Fibroblast of skin of right biceps (primary cell): ENCODE measurements around the gene TXNRD3.

Source experiments
- DNase-seq: peaks from one replicate; pipeline ENCODE4 v3.0.0-alpha.2; 2013

Gene TXNRD3

DNA sequence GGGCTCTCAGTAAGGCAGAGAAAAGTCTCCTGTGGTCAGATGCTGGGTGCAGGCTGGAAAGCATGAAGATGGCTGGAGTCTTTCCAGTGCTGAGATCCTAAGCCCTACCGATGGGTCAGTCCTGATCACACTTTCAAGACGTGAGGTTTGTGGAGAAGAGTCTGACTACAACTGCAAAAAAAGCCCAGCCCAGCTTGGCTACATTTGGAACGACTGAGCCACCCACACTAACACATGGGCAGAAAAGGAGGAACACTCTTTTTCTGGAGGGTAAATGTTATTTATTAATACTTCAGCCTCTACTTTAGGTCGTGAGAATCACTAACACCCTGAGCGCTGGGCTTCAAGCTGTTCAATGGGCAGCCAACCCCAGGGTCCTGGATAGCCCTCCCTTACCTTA is 74.2 kb downstream of the TXNRD3 start:
- no peak for DNase-seq

DNA sequence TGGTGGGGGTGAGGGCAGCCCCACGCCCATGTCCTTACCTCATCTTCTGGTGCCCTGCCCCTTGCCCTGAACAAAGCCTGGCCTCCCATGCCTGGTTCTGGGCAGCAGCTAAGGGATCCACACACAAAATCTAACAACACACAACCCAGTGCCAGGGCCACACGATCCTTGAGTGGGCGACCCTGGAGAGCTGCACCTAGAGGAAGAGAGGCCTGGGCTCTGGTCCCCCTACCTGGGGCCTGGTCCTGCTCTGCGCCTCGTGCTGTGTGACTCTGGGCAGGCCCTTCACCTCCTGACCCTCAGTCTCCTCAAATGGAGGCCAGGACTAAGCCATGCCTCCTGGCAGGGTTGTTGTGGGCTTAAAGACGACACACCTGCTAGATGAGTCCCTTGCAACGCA is 76.2 kb downstream of the TXNRD3 start:
- DNase-seq: no peak

DNA sequence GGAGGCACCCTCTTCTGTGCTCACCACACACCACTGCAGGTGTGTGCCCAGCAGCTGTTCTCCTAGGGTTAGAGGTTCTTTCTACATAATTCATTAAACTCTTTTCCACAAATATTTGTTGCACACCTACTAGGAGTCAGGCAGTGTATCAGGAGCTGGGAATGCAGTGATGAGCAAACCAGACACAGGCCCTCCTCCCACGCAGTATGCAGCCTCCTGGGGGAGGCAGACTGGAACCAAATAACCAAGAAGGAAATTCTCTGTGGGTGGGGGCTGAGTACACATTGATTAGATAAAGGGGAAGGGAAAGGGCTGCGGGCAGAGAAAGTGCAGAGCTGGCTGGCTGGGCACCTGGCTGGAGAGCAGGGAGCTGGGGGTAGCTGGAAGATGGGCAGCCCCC is 77.7 kb downstream of the TXNRD3 start:
- no peak for DNase-seq

DNA sequence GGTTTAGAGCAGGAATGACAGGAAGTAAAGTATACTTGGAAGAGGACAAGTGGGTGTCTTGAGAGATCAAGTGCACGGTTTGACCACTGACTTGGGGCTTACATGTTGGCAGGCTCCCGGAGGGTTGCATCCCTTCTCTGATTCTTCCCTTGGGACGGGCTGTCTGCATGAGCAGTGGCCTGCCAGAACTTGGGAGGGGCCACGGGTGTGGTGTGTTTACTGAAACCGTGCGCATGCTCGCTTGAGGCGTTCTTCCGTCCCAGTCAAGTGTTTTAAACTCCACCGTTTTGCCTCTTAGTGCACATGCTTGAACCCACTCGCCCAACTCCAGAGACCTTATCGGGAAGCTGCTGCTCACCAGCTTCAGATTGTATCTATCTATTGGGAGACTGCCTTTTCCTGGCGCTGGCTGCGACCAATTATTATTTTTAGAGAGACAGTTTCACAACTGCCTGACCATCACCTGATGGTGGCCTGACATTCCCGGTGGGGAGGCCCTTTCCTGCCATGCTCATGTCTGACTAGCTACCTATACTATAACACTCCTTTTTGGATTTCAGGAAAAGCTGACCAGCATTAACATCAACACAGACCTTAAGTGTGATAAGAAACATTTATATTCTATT is 81.3 kb downstream of the TXNRD3 start:
- DNase-seq: no peak

DNA sequence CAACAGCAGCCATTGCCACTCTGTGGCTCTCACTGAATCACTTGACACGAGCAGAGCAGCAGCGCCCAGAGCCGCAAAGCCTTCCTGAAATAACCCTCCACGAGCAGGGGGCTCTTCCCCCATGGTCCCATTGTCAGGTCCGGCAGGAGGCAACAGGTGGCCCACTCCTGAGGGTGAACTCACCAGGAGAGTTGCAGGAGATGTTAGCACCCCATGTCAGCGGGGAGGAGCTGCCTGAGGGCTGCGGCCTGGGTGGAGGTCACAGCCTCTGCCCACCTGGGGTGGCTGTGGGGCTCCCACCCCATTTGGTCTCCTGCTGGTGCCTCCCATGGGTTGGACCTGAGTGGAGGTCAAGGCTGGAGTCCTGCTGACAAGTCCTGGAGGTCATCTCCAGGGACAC is 83.8 kb downstream of the TXNRD3 start:
- DNase-seq: no peak

DNA sequence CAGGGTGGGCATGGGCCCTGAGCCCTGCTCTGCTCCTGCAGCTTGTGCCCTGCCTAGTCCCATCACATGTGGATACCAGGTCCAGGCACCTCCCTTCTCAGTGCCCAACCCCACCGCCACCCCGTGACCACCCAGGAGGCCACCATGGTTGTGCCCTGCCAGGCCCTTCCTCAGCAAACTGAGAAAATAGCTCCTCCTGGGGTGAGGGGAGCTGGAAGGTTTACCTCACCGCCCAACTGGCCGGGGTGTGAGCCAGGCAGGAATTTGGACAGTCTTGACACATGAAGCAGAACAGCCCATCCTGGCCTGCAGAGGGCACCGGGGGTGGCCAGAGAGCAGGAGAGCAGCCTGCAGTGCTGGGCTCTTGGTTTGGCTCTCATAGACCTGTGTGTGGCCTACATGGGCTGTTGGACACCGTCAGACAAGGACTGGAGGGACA is 84.8 kb downstream of the TXNRD3 start:
- DNase-seq: no peak

DNA sequence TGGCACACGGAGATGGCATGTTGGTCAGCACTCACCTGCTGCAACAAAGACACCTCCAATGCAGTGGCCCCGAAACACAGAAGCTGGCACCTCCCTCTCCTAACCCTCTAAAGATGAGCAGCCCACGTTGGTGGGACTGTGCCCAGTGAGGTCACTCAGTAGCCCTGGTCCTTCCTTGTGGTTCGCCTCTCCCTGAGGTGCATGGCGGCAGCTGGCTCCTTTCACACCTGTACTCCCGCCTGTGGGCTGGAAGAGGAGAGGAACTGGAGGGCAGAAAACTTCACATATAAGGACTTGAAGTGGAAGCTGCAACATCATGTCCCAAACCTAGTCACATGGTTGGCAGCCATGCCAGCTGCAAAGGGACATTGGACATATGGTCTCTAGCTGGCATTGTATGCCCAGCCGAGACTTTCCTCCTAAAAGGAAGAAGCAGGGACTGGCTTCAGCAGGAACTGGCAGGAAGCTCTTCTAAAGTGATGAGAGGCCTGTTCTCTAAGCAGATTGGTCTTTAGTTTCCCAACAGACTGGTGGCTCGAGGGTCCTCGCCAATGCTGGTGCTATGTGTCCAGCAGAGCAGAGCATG is 85.4 kb downstream of the TXNRD3 start:
- DNase-seq: no peak

DNA sequence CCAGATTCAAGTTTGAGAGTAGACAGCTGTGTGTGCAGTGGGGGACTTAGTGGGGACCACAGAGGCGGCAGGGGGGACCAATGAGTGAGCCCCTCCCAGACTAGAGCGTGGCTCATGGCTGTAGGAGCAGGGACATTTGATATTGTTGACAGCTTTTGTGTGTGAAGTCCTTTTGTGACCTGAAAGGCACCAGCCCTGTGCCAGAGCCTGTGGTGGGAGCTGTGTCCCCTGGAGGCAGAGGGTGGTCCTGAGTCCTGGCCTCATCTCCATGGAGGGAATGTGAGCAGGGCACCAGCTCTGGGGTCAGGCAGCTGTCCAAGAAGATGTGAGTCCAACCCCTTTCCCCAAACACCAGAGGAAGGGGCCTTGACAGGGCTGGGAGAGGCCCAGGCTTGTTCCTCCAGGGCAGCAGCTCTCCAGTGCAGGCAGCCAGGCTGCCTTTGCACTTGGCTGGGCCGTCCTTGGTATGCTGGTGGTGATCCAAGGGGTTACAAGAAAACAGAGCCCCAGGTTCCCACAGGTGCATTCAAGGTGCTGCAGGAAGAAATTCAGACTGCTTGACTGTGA is 86.1 kb downstream of the TXNRD3 start:
- DNase-seq: no peak

DNA sequence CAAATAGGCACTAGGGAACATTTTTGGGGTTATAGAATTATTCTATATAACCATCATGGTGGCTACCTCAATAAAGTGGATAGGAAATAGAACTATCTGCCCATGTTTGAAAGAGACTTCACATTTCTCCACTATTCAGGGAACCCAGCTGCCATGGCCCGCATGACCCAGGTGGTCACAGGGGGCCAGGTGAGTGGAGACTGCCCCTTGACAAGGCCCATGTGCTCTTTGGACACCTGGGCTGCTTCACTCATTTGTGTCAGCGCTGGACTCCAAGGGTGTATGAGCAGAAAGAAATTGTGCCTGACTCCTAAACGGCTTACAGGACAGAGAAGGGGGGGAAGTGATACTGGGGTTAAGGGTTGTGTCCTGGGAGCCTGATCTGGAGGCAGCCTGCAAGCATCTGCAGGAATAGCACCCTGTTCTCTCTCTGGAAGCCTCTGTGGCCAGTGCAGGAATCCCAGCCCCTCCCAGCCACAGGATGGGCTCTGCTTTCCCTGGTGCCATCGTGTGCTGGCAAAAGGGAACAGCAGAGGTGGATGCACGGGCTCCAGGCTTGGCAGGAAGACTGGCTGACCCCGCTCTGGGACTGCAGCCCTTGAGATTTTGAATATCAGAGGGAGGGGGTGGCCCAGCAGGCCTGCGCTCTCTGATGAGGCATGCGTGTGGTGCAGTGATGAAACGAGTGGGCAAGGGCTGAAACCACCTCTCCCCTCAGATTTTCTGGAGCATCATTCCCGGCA is 87.1 kb downstream of the TXNRD3 start:
- no peak for DNase-seq

DNA sequence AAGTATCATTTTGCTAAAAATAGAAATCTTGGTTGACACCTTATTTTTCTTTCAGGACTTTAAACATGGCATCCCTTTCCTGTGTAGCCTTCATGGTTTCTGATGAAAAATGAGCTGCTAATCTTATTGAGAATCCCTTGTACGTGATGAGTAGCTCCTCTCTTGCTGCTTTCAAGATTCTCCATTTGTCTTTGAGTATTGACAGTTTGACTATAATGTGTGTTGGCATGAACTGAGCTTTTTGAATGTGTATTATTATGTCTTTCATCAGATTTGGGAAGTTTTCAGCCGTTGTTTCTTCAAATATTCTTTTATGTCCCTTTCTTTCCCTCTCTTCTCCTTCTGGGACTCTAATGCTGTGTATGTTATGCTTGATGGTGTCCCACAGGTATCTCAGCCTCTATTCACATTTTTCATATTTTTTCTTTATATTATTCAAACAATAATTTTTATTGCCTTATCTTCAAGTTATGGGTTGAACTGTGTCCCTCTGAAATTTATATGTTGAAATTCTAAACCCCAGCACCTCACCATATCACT is 92.1 kb downstream of the TXNRD3 start:
- no peak for DNase-seq

DNA sequence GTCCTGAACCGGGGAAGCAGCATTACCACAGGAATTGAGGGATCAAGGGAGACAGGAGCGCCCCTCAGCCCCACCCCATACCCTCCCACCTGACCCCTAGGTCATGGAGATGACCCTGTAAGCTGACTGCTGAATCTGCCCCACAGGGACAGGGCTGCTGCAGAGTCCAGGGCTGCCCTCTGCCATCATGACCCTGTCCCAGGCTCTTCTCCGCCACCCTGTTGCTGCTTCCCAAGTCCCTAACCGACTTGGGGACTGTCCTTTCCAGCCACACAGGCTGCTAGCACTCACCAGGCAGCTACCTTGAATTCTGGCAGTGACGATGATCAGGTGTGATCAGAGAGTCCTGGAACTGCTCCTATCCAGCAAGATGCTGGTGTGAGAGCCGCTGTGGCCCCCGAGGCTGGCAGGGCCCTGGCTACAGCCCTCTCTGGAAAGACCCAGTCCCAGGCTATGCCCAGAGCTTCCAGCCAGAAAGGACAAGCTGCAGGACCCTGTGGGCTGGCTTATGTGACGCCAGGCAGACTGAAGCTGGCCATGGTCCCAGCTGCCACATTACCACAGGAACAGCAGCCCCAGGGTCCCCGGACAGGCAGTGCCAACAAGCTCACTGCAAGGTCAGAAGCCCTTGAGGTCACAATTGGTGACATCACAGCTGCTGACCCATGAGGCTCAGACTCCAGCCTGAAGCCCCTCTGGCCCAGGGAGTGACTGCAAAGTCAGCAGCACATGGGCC is 96.4 kb downstream of the TXNRD3 start, which contains the start of gene C3orf22:
Gene C3orf22 (minus strand): TSS at position 597 of the 736 bp plus-strand sequence. CDS start 5,542 bp downstream, outside the sequence.
- DNase-seq: no peak

DNA sequence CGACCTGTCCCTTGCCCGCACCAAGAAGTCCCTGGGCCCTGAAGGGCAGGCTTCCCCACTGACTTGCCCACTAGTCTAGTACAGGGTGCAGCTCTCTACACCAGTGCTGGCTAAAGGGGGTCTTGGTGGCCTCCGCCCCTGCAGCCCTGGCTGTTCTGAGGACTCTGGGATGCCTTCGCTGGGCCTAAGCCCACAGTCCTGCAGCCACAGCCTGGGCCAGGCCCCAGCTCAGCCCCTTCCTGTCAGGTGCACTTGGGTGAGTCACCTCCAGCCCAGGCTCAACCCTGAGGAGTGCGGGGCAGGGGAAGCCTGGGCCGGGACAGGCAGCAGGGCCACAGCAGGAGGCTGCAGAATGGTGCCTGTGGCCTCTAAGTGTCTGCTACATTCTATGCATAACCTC is 97.2 kb downstream of the TXNRD3 start:
- no peak for DNase-seq

DNA sequence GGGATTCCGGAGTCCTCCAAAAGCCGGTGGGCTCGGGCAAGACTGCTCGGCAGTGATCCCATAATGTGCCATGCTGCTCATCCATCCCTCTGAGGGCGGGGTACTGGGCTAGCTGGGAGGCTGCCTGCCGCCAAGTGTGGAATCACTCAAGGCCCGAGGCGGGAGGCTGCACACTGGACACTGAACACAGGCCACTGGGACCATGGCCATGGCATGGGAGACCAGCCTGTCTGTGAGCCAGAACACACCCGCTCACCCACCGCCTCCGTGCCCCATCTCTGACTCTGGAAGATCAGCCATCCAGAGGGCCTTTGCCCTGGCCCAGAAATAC is 97.5 kb downstream of the TXNRD3 start:
- no peak for DNase-seq
